Urothelium cell line (cell line): Measurements from ENCODE around the gene JAK1.

ENCODE experiments used
- DNase-seq: peaks from one replicate; pipeline ENCODE4 v3.0.0; 2011; ENCODE audit warnings: low spot score, mixed read lengths
- FAIRE-seq: peaks from 2 replicates; lab custom pipeline; 2011; peaks lifted over from hg19 to GRCh38; lab: Jason Lieb, UNC

JAK1 gene

DNA sequence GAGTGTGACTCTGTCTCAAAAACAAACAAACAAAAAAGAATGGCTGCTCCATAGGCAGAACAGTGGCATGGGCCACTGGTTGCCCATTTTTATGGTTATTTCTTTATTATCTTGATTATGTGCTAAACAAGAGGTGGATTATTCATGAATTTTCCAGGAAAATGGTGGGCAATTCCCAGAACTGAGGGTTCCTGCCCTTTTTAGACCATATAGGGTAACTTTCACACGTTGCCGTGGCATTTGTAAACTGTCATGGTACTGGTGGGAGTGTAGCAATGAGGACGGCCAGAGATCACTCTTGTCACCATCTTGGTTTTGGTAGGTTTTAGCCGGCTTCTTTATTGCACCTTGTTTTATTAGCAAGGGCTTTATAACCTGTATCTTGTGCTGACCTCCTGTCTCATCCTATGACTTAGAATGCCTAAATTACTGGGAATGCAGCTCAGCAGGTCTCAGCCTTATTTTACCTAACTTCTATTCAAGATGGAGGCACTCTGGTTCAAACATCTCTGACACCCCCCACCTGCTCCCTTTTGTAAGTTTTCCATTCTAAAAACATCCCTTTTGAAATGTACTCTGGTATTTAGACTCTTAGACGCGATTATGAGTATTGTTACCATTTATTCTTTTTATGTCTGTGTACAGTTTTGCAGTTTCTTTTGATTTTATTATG is 164.4 kb downstream of the JAK1 start:
- DNase-seq (no peak), FAIRE-seq (no peak)

DNA sequence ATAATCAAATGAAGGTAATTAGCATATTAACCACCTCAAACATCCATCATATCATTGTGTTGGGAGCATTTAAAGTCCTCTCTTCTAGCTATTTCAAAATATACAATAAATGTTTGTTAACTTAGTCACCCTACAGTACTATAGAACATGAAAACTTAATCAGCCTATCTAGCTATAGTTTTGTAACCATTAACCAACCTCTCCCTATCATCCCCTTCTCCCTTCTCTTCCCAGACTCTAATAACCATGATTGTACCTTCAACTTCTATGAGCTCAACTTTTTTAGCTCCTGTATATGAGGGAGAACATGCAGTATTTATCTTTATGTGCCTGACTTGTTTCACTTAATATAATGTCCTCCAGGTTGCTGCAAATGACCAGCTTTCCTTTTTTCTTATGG is 167.5 kb downstream of the JAK1 start:
- FAIRE-seq (no peak), DNase-seq (no peak)

DNA sequence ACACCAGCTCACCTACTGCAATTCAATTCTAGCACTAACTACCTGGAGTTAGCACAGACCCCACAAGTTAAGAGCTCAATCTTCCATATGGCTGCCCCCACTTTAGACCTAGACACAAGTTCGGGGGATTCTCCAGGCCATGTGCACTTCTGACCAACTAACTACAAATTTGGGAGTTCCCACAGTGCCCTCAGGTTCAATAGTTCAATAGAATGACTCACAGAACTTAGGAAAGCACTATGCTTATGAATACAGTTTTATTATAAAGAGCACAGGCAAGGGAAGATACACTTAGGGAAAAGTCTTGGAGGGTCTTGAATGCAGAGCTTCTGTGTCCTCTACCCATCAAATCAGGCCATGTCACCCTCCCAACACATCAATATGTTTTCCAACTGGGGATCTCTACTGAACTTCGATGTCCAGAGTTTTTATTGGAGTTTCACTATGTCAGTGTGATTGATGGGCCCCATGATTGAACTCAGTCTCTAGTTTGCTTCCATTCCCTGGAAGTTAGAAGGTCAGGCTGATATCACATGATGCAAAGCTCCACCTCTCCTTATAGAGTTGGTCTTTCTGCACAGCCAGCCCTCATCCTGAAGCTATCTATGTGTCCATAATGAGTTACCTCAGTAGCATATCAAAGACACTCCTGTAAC is 175.4 kb downstream of the JAK1 start:
- FAIRE-seq (no peak), DNase-seq (no peak)
